ENCODE data around the gene MAGI3. TPM values are rescaled to one million over a fixed set of nuclear protein-coding genes. Genes with fewer than 3 reads are reported as not detected.
"Not testable (repeated sequence)": the region's sequence is repeated elsewhere in the genome, so short reads cannot be mapped to it uniquely, and the experiment has no call there.

The MAGI3 gene
- total and polyA plus RNA-seq, 5 donors from 2014 or later: 1.4 to 4.9 (median 2.5) TPM

GRCh38 chr1:113453771-113454083, 63.4 kb downstream of the MAGI3 start:
- H3K36me3 ChIP-seq (ENCODE audit: control insufficient read depth, insufficient read depth, low read length): no peaks in the 10 kb centered on the region
- no peaks in the 10 kb centered on the region for H3K4me1 ChIP-seq (ENCODE audit: control insufficient read depth, insufficient read depth, low read length, poor library complexity, severe bottlenecking)
- ATAC-seq (ENCODE audit: low read depth in 2 of 2) (no peak), DNase-seq (no peak)
- peaks cover 0 to 5% (median 0%) of the 10 kb centered on the region in 4 donors for H3K4me1 Mint-ChIP-seq
- peaks cover 10% of the 10 kb centered on the region for H3K27me3 Mint-ChIP-seq
- no peak overlapping the region for H3K4me3 Mint-ChIP-seq
- no peaks in the 10 kb centered on the region for H3K27me3 ChIP-seq (ENCODE audit: control insufficient read depth, insufficient read depth, low read length)
- H3K4me3 ChIP-seq (ENCODE audit: low read depth, low read length): no peak overlapping the region
- H3K36me3 Mint-ChIP-seq: peaks cover 6% of the 10 kb centered on the region
- H3K9me3 ChIP-seq (ENCODE audit: control insufficient read depth in 2 of 2, low read length in 2 of 2): no peaks in the 10 kb centered on the region
- H3K27ac Mint-ChIP-seq: no peak overlapping the region
- H3K9me3 Mint-ChIP-seq: peaks cover 0 to 4% (median 0%) of the 10 kb centered on the region in 7 donors
- H3K27ac ChIP-seq (ENCODE audit: insufficient read depth, low read length, poor library complexity, severe bottlenecking): no peak overlapping the region

- no peaks in the 10 kb centered on the region for H3K4me1 ChIP-seq (ENCODE audit: control insufficient read depth, insufficient read depth, low read length, poor library complexity, severe bottlenecking)
- H3K9me3 ChIP-seq (ENCODE audit: control insufficient read depth in 2 of 2, low read length in 2 of 2): no peaks in the 10 kb centered on the region
- H3K36me3 ChIP-seq (ENCODE audit: control insufficient read depth, insufficient read depth, low read length): no peaks in the 10 kb centered on the region
- no peak for ATAC-seq (ENCODE audit: low read depth in 2 of 2)
- H3K9me3 Mint-ChIP-seq: peaks cover 0 to 4% (median 0%) of the 10 kb centered on the region in 7 donors
- no peak for DNase-seq
- peak overlapping the region in 1 of 3 donors; percentile 50 for H3K27ac Mint-ChIP-seq
- peaks cover 6% of the 10 kb centered on the region for H3K27me3 Mint-ChIP-seq
- H3K4me1 Mint-ChIP-seq: peaks cover 0 to 5% (median 0%) of the 10 kb centered on the region in 4 donors
- H3K27ac ChIP-seq (ENCODE audit: insufficient read depth, low read length, poor library complexity, severe bottlenecking): no peak overlapping the region
- H3K4me3 ChIP-seq (ENCODE audit: low read depth, low read length): no peak overlapping the region
- no peaks in the 10 kb centered on the region for H3K27me3 ChIP-seq (ENCODE audit: control insufficient read depth, insufficient read depth, low read length)
- H3K4me3 Mint-ChIP-seq: no peak overlapping the region
- peaks cover 6% of the 10 kb centered on the region for H3K36me3 Mint-ChIP-seq
Observed at GRCh38 chr1:113455374-113455773, 65.1 kb downstream of the MAGI3 start.

GRCh38 chr1:113456967-113457366, 66.7 kb downstream of the MAGI3 start:
- Mint-ChIP-seq H3K4me1 (peaks cover 0 to 5% (median 0%) of the 10 kb centered on the region in 4 donors), H3K27me3 (peaks cover 6% of the 10 kb centered on the region), H3K36me3 (peaks cover 6% of the 10 kb centered on the region), H3K27ac (no peak overlapping the region), H3K4me3 (no peak overlapping the region), H3K9me3 (peaks cover 0 to 5% (median 0%) of the 10 kb centered on the region in 7 donors)
- Histone ChIP-seq H3K4me1 (ENCODE audit: control insufficient read depth, insufficient read depth, low read length, poor library complexity, severe bottlenecking) (no peaks in the 10 kb centered on the region), H3K9me3 (ENCODE audit: control insufficient read depth in 2 of 2, low read length in 2 of 2) (no peaks in the 10 kb centered on the region), H3K36me3 (ENCODE audit: control insufficient read depth, insufficient read depth, low read length) (no peaks in the 10 kb centered on the region), H3K27ac (ENCODE audit: insufficient read depth, low read length, poor library complexity, severe bottlenecking) (no peak overlapping the region), H3K4me3 (ENCODE audit: low read depth, low read length) (no peak overlapping the region), H3K27me3 (ENCODE audit: control insufficient read depth, insufficient read depth, low read length) (no peaks in the 10 kb centered on the region)
- no peak for DNase-seq
- ATAC-seq (ENCODE audit: low read depth in 2 of 2): no peak

GRCh38 chr1:113459279-113459678, 69.0 kb downstream of the MAGI3 start:
- H3K4me3 Mint-ChIP-seq: no peak overlapping the region
- no peaks in the 10 kb centered on the region for H3K27me3 ChIP-seq (ENCODE audit: control insufficient read depth, insufficient read depth, low read length)
- peaks cover 6% of the 10 kb centered on the region for H3K27me3 Mint-ChIP-seq
- no peak overlapping the region for H3K4me3 ChIP-seq (ENCODE audit: low read depth, low read length)
- H3K36me3 Mint-ChIP-seq: peaks cover 6% of the 10 kb centered on the region
- no peak for ATAC-seq (ENCODE audit: low read depth in 2 of 2)
- no peak overlapping the region for H3K27ac Mint-ChIP-seq
- H3K9me3 ChIP-seq (ENCODE audit: control insufficient read depth in 2 of 2, low read length in 2 of 2): no peaks in the 10 kb centered on the region
- DNase-seq: no peak
- H3K27ac ChIP-seq (ENCODE audit: insufficient read depth, low read length, poor library complexity, severe bottlenecking): no peak overlapping the region
- no peaks in the 10 kb centered on the region for H3K36me3 ChIP-seq (ENCODE audit: control insufficient read depth, insufficient read depth, low read length)
- peaks cover 0 to 5% (median 0%) of the 10 kb centered on the region in 4 donors for H3K4me1 Mint-ChIP-seq
- peaks cover 0 to 6% (median 0%) of the 10 kb centered on the region in 7 donors for H3K9me3 Mint-ChIP-seq
- no peaks in the 10 kb centered on the region for H3K4me1 ChIP-seq (ENCODE audit: control insufficient read depth, insufficient read depth, low read length, poor library complexity, severe bottlenecking)

GRCh38 chr1:113467991-113468390, 77.7 kb downstream of the MAGI3 start:
- Histone ChIP-seq H3K9me3 (ENCODE audit: control insufficient read depth in 2 of 2, low read length in 2 of 2) (peaks cover 6 to 10% of the 10 kb centered on the region in 2 experiments), H3K36me3 (ENCODE audit: control insufficient read depth, insufficient read depth, low read length) (no peaks in the 10 kb centered on the region), H3K27ac (ENCODE audit: insufficient read depth, low read length, poor library complexity, severe bottlenecking) (no peak overlapping the region), H3K4me1 (ENCODE audit: control insufficient read depth, insufficient read depth, low read length, poor library complexity, severe bottlenecking) (no peaks in the 10 kb centered on the region), H3K4me3 (ENCODE audit: low read depth, low read length) (no peak overlapping the region), H3K27me3 (ENCODE audit: control insufficient read depth, insufficient read depth, low read length) (no peaks in the 10 kb centered on the region)
- ATAC-seq (ENCODE audit: low read depth in 2 of 2) (no peak), DNase-seq (no peak)
- H3K4me3 Mint-ChIP-seq: no peak overlapping the region
- no peak overlapping the region for H3K27ac Mint-ChIP-seq
- no peaks in the 10 kb centered on the region for H3K36me3 Mint-ChIP-seq
- no peaks in the 10 kb centered on the region for H3K4me1 Mint-ChIP-seq
- H3K27me3 Mint-ChIP-seq: peaks cover 7% of the 10 kb centered on the region
- peaks cover 0 to 34% (median 12%) of the 10 kb centered on the region in 7 donors for H3K9me3 Mint-ChIP-seq

- not testable (repeated sequence) for H3K36me3 Mint-ChIP-seq
Observed at GRCh38 chr1:113478427-113479195, 88.3 kb downstream of the MAGI3 start.

GRCh38 chr1:113479713-113480676, 89.7 kb downstream of the MAGI3 start:
- H3K4me3 ChIP-seq (ENCODE audit: low read depth, low read length): no peak overlapping the region
- Mint-ChIP-seq H3K9me3 (peaks cover 11 to 61% (median 20%) of the 10 kb centered on the region in 7 donors), H3K27me3 (no peaks in the 10 kb centered on the region)

More at GRCh38 chr1:113478427-113479195, 88.3 kb downstream of the MAGI3 start:
- H3K27ac ChIP-seq (ENCODE audit: insufficient read depth, low read length, poor library complexity, severe bottlenecking); H3K4me1 Mint-ChIP-seq; DNase-seq; H3K4me3 ChIP-seq (ENCODE audit: low read depth, low read length); ATAC-seq (ENCODE audit: low read depth in 2 of 2); H3K4me3 Mint-ChIP-seq; H3K27me3 ChIP-seq (ENCODE audit: control insufficient read depth, insufficient read depth, low read length); H3K4me1 ChIP-seq (ENCODE audit: control insufficient read depth, insufficient read depth, low read length, poor library complexity, severe bottlenecking); H3K27me3 Mint-ChIP-seq; H3K36me3 ChIP-seq (ENCODE audit: control insufficient read depth, insufficient read depth, low read length): not testable (repeated sequence)
- H3K9me3 Mint-ChIP-seq: peaks cover 8 to 73% (median 25%) of the 10 kb centered on the region in 7 donors
- peak overlapping the region in 1 of 3 donors; percentile 62 for H3K27ac Mint-ChIP-seq
- H3K9me3 ChIP-seq (ENCODE audit: control insufficient read depth in 2 of 2, low read length in 2 of 2): peaks cover 9 to 30% of the 10 kb centered on the region in 2 experiments

More at GRCh38 chr1:113479713-113480676, 89.7 kb downstream of the MAGI3 start:
- peaks cover 8 to 29% of the 10 kb centered on the region in 2 experiments for H3K9me3 ChIP-seq (ENCODE audit: control insufficient read depth in 2 of 2, low read length in 2 of 2)
- no peak overlapping the region for H3K4me3 Mint-ChIP-seq
- H3K36me3 Mint-ChIP-seq: peaks cover 6% of the 10 kb centered on the region
- H3K27ac Mint-ChIP-seq: no peak overlapping the region
- no peaks in the 10 kb centered on the region for H3K36me3 ChIP-seq (ENCODE audit: control insufficient read depth, insufficient read depth, low read length)
- no peaks in the 10 kb centered on the region for H3K4me1 ChIP-seq (ENCODE audit: control insufficient read depth, insufficient read depth, low read length, poor library complexity, severe bottlenecking)
- DNase-seq: no peak
- no peaks in the 10 kb centered on the region for H3K27me3 ChIP-seq (ENCODE audit: control insufficient read depth, insufficient read depth, low read length)
- no peak for ATAC-seq (ENCODE audit: low read depth in 2 of 2)
- H3K27ac ChIP-seq (ENCODE audit: insufficient read depth, low read length, poor library complexity, severe bottlenecking): no peak overlapping the region
- peaks cover 0 to 2% (median 0%) of the 10 kb centered on the region in 4 donors for H3K4me1 Mint-ChIP-seq

Data from CD4-positive, CD25-positive, alpha-beta regulatory T cell (primary cell).